HG03571 (cell line): ENCODE data around the gene SLC35C1.
"Not testable (repeated sequence)": the region's sequence is repeated elsewhere in the genome, so short reads cannot be mapped to it uniquely, and the experiment has no call there.

Experiments
- ATAC-seq: cut with Tn5 transposase; IDR thresholded peaks from one replicate; pipeline ENCODE4 v1.9.1; 2021; ENCODE audit not compliant: unreplicated experiment

SLC35C1 gene

DNA sequence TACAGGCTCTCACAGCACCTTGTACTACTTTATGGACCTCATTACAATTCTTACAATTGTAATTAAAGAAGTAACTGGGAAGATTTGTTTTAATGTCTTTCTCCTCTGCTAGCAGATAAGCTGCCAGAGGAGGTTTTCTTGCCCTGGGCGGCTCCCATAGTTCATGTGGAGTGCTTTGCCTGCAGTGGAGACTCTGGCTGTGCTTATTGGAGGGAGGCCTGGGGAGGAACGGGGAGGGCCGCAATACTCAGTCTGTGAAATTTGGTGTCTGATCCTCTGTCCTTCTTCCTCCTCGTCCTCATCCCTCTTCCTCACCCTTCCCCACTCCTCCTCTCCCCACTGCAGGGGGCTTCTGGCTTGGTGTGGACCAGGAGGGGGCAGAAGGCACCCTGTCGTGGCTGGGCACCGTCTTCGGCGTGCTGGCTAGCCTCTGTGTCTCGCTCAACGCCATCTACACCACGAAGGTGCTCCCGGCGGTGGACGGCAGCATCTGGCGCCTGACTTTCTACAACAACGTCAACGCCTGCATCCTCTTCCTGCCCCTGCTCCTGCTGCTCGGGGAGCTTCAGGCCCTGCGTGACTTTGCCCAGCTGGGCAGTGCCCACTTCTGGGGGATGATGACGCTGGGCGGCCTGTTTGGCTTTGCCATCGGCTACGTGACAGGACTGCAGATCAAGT lies 5.6 kb downstream of the SLC35C1 start:
- no peak for ATAC-seq

DNA sequence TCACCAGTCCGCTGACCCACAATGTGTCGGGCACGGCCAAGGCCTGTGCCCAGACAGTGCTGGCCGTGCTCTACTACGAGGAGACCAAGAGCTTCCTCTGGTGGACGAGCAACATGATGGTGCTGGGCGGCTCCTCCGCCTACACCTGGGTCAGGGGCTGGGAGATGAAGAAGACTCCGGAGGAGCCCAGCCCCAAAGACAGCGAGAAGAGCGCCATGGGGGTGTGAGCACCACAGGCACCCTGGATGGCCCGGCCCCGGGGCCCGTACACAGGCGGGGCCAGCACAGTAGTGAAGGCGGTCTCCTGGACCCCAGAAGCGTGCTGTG lies 6.1 kb downstream of the SLC35C1 start:
- no peak for ATAC-seq

DNA sequence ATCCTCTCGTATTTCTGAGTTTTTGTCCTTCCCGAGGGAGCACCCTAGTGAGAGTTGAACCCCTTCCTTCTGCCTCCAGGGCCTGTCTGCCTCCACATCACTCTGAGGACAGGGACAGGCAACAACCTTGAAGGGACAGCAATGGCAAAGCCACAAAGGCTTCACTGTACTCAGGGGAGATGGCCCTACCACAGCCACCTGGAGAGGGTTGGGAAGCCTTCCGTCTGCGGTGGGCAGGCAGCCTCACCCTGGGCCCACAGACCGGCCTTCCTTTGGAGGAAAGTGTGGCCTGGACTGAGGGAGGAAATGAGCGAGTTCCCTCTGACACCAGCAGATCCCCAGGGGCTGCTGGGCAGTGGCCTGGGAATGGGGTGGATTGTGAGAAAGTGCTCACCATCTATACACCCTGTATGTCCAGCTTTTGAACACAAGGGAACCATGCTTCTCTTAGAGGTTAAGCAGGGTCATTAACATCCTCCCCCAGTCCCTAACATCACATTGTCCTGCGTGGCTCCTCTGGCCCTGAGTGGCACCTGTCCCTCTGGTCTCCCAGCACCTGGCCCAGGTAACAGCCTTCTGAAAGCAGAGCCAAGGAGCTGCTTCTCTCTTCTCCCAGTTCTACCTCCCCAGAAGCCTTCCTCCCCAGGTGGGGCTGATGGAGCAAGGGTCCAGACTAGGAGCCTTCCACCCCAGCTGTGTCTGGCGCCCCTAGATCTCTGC lies 6.8 kb downstream of the SLC35C1 start:
- no peak for ATAC-seq

DNA sequence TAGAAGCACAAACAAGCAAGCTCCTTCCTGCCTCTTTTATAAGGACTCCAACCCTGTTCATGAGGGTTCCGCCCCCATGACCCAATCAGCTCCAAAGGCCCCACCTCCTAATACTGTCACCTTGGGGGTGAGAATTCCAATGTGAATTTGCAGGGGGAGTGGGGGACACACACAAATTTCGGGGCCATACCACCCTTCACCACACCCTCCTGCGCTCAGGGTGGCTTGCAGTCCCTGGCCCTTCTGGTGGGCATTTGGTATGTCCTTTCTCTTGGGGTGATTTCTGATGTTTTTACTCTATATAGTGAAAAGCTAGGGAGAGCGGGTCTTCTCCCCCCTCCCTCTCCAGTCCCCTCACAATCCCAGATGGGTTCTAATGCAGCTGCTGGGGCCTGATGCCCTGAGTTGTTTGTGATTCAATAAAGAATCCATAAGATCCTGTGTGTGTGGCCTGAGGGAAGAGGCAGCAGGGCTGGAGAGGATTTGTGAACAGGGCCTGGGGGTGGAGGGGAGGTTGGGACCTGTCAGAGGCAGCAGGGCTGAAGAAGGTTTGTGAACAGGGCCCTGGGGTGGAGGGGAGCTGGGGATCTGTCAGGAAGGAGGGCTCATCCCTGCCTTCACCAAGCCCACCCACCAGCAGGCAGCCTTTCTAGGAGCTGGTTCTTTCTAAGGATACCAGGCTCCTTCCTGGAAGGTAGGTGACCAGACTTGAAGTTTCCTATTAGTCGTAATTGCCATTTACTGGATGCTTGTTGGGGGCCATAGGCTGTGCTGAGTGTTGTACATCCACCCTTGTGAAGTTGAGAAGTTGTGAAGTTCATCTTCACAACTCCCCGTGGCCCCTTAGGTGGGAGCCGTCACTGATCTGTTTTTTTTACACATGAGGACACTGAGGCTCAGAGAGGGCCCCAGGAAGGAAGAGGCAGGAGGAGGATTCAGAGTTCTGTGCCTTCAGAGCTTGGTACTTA lies 7.9 kb downstream of the SLC35C1 start:
- ATAC-seq = no peak

DNA sequence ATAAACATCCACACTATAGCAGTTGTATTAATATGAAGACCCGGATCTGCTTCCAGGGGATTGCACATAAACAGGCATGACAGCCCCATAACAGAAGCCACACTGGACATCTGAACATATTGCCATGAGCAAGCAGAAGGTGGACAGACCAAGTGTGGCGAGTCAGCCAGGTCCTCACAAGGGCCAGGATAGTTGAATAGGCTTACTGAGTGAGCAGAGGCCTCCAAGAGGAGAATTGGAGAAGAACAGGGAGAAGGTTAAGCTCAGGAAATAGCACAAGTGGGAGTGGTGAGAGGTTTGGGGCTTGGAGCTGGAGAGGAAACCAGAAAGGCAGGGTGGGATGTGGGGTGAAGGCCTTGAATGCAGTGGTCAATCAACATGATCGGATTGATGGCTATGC lies 10.8 kb downstream of the SLC35C1 start:
- ATAC-seq = no peak

DNA sequence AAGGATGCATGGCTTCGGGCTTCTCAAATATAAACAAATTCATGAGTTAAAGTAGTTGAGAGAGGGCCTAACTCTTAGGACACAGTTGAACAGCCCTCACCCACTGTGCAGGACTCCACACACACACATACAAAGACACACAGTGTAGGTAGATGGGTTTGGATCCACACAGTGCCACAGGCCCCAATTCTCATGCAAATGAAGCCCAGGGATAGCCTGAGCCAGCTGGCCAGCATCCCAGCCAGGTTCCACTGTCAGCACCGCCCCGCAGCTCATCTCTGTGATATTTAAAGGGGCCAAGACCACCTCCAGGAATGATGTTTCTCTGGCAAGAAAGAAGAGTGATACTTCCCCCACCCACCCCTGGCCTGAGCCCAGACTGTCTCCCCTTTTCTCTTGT lies 11.7 kb downstream of the SLC35C1 start:
- ATAC-seq = no peak

DNA sequence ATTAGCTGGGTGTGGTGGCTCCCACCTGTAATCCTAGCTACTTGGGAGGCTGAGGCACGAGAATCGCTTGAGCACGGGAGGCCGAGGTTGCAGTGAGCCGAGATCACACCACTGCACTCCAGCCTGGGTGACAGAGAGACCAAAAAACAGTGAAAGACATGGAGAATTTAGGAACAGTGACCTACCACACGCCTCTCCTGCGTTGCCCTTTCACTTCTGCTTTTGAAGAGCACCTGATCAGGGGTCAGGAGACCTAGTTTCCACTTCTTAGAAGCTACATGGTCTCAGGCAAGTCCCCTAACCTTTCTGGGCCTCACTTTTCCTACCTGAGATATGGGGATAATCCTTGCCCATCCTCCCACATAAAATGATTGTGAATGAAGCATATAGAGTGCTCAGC lies 12.2 kb downstream of the SLC35C1 start:
- ATAC-seq = peak; percentile 53

DNA sequence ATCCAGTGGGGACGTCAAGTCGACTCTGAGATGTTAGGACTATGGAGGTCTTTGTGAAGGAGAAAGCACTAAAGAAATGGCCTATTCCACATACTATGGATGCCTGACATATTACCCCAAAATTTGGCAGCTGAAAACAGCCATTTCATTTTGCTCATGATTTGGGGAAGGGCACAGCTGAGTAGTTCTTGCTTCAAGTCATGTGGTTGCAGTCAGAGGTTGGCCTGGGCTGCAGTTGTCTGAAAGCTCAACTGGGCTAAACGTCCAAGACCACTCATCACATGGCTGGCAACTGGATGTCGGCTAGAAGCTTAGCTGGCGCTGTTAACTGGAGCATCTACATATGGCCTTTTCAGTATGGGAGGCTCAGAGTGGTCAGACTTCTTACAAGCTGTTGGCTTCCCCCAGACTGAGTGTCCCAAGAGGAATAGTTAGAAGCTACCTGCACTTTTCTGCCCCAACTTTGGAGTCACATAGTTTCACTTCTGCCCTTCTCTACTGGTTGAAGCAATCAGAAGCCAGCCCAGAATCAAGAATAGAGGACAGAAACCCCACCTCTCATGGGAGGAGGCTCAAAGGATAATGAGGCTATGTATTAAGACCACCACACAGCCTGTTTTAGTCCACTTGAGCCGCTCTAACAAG lies 14.1 kb downstream of the SLC35C1 start:
- ATAC-seq = no peak

DNA sequence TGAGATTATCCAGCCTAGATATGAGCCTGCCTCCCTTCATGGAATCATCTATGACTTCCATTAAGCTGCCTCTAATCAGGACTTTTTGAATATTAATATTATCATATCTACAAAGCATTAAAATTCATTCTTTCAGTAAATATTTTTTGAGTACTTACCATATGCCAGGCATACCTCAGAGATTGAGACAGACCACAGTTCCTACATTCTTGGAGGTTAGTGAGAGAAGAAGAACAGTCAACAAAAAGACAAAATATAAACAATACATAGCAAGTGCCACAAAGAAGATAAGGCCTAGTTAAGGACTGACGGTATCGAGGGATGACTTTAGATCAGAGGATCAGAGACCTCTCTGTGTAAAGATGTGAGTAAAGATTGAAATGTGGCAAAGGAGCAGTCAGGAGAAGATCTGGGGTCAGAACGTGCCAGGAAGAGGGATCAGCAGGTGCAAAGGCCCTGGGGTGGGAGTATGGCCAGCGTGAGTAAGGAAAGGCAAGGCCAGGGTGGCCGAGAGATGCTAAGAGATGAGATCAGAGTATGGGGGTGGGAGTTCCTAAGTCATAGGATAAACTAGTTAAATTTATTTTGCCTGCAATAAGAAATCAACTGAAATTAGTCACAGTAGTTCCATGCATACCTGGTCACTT lies 15.4 kb downstream of the SLC35C1 start:
- ATAC-seq = no peak

DNA sequence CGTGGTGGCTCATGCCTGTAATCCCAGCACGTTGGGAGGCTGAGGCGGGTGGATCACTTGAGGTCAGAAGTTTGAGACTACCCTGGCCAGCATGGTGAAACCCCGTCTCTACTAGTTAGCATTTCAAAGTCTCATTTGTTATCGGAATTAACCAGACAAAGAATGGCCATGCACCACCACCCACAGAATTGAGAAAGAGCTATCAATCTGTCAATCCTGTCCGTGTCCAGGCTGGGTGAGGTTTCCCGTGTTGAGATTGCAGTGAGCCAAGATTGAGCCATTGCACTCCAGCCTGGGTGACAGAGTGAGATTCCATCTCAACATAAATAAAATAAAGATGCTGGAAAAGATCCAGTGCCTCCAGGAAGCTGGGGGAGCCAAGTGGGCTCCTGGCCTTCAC lies 21.5 kb downstream of the SLC35C1 start:
- not testable (repeated sequence) for ATAC-seq

DNA sequence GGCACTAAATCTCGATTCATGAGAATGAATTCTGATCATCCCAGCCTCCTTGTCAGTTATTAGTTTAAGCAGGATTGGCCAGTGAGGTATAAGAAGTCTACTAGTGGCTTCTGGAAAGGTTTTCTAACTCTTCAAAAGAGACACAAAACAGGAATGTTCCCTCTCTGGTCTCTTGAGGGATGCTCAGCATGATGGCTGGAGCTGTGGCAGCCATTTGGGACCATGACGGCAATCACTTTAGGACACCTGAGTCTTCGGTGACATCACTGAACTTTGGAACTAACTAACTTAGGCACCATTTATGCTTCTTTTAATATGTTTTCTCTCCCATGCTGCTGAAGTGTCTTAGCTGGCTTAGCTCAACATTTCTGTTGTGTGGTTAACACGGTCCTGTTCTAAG lies 22.2 kb downstream of the SLC35C1 start:
- no peak for ATAC-seq

DNA sequence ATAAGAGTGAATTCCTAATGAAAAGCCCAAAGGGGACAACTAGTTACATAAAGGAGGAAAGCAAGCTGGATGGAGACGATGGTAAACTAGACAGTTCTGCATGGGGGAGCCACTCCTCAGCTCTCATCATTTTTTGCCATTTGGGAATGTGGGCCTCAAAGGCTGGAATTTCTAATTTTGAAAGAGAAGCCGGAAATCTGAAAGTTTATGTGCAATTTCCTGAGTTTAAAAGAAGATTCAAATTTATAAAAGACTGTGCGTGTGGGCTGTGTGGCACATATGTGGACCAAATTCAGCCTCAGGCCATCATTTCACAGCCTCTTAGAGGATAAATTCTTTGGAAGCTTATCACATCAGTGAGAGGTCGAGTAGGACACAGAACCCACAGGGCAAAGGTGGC lies 24.0 kb downstream of the SLC35C1 start:
- ATAC-seq = no peak

DNA sequence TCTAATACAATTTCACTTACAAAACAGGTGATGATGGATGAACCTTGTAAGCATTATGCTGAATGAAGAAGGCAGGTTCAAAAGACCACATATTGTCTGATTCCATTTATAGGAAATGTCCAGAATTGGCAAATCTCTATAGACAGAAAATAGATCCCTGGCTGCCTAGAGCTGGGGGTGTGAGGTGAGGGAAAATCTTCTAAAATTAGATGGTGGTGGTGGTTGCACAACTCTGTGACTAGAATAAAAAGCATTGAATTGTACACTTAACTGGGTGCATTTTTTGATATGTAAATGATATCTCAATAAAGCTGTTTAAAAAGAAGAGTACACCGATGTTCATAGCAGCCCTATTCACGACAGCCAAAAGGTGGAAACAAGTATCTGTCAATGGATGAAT lies 25.6 kb downstream of the SLC35C1 start:
- ATAC-seq = no peak

DNA sequence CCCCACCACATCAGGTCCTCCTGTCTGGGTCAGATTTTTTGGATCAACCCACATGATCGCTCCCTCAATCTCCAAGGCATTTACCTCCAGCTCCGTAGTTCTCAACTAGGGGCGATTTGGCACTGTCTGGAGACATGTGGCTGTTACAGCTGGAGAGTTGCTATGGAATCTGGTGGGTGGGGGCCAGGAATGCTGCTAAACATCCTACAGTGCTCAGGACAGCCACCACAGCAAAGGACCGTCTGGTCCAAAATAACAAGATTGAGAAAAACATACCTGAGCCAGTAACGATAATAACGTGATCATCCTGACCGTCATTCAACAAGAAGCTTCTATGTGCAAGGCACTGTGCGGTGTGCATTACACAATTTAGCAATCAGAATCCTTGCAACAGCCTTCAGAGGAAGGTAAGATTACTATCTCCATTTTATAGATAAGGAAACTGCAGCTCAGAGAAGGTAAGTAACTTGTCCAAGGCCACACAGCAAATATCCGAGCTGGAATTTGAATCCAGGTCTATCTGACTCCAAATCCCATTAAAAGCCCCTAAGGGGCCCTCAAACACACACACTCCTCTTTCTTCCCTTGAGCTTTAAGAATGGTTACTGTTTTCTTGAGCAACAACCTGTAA lies 28.0 kb downstream of the SLC35C1 start:
- ATAC-seq = no peak

DNA sequence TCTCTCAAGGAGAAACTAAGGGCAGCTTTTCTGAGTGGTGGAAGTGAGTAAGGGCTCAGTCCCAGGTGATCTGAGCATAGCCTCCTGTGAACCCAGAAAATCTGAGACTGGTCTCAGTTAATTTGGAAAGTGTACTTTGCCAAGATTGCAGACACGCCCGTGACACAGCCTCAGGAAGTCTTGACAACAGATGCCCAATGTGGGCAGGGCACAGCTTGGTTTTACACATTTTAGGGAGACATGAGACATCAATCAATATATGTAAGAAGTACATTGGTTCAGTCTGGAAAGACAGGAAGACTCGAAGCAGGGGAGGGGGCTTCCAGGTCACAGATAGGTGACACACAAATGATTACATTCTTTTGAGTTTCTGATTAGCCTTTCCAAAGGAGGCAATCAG lies 28.8 kb downstream of the SLC35C1 start:
- no peak for ATAC-seq

DNA sequence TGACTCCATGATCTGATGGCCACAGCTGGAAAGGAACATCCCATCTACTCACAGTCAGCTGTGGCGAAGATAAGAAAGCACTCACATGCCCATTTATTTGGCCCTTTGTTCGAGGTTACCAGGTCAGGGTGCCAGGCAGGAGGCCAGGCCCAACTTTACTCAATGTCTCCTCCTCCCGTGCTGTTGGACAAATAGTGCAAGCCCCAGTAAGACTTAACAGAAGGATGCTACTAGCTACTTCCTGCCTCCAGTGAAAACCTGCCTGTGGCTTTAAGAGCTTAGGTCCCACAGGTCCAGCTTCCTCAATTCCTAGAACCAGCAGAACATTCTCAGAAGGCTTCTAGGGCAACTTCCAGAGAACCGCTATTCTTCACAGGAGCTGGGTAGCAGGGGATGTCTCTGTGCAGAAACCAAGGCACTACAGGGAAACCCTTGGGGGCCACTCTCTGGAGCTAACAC lies 29.4 kb downstream of the SLC35C1 start:
- ATAC-seq = no peak

DNA sequence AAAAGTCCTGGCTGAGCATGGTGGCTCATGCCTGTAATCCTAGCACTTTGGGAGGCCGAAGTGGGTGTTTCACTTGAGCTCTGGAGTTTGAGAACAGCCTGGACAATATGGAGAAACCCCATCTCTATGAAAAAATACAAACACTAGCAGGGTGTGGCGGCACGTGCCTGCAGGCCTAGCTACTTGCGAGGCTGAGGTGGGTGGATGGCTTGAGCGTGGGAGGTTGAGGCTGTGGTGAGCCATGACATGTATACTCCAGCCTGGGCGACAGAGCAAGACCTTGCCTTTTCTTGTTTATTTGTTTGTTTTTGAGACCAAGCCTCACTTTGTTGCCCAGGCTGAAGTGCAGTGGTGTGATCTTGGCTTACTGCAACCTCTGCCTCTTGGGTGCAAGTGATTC lies 34.3 kb downstream of the SLC35C1 start:
- no peak for ATAC-seq

DNA sequence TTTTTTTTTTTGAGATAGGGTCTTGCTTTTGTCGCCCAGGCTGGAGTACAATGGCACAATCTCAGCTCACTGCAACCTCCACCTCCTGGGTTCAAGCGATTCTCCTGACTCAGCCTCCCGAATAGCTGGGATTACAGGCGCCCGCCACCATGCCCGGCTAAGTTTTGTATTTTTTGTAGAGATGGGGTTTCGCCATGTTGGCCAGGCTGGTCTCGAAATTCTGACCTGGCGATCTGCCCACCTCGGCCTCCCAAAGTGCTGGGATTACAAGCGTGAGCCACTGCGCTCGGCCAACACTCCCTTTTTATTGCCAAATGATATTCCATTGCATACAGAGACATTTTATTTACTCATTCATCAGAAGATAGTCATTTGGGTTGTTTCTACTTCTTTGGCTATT lies 35.3 kb downstream of the SLC35C1 start:
- ATAC-seq = not testable (repeated sequence)

DNA sequence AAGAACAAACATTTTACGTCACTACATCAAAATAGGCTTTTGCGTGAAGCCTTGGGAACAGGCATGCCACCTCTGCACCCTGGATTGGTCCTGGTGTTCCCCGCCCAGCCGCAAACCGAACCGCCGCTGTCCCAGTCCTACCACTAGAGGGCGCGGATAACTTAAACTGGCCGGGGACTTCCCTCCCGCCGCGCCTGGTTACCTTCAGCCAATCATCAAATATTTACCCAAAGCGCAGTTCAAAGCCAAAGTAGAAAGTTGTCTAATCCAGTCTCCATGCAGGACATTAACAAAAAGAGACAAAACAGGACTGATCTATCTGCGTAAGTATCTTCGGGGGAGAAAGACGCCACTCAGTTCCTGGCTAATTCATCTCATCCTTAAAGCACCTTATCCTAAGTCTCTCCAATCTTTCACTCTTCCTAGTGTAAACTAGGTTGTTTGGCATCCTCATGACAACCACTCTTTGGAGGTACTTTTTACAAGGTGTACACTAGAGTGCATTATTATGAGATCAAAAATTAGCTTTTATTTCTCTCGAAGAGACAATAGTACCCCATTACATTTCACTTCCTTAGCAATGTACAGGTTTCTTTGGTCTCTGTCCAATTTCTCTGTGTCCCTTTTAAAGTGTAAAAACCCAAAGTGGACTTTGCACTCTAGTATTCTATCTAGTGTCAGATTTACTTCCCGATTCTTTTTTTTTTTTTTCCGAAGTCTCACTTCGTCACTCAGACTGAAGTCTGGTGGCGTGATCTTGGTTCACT lies 38.4 kb downstream of the SLC35C1 start:
- ATAC-seq = peak; percentile 20
